AG10803 (cell line): ENCODE measurements around the gene SH3D19.

ENCODE experiments used
- DNase-seq: peaks from one replicate; pipeline ENCODE4 v3.0.0; 2010; ENCODE audit warnings: low read depth
- H3K4me3 ChIP-seq: 2 replicates; pipeline ENCODE4 v1.5.1; 2011; ENCODE audit warnings: mild to moderate bottlenecking, low read length, control low read depth
- CTCF ChIP-seq: conservative IDR thresholded peaks from 2 replicates; pipeline ENCODE4 v1.5.1; 2011; ENCODE audit warnings: mild to moderate bottlenecking, low read length, control low read depth, inconsistent platforms

The SH3D19 gene

GRCh38 chr4:151219948-151220347, 105.5 kb downstream of the SH3D19 start:
- no peak for DNase-seq
- no peak for TF ChIP-seq CTCF
- no peak overlapping the region for H3K4me3 ChIP-seq

- DNase-seq = no peak
- TF ChIP-seq CTCF = no peak
- H3K4me3 ChIP-seq = no peak overlapping the region
These were observed 106.3 kb downstream of the SH3D19 start for GRCh38 chr4:151219091-151219490.

- no peak for TF ChIP-seq CTCF
- no peak overlapping the region for H3K4me3 ChIP-seq
- DNase-seq = no peak
These were observed 107.1 kb downstream of the SH3D19 start for GRCh38 chr4:151218343-151218742.

- no peak for DNase-seq
- no peak overlapping the region for H3K4me3 ChIP-seq
- no peak for TF ChIP-seq CTCF
These were observed 108.1 kb downstream of the SH3D19 start for GRCh38 chr4:151217326-151217725.

- no peak for TF ChIP-seq CTCF
- no peak for DNase-seq
- no peak overlapping the region for H3K4me3 ChIP-seq
These were observed 110.1 kb downstream of the SH3D19 start for GRCh38 chr4:151215295-151215694.

- no peak for TF ChIP-seq CTCF
- DNase-seq = no peak
- no peak overlapping the region for H3K4me3 ChIP-seq
These were observed 117.5 kb downstream of the SH3D19 start for GRCh38 chr4:151207868-151208267.

- no peak for DNase-seq
- H3K4me3 ChIP-seq = no peak overlapping the region
- TF ChIP-seq CTCF = no peak
These were observed 118.2 kb downstream of the SH3D19 start for GRCh38 chr4:151207186-151207585.
